Measurements from ENCODE around the gene B9D1.

- TF ChIP-seq POLR2AphosphoS5 (IDR thresholded peaks at IDR 0.05; ENCODE audit: low read depth, low read length) (no peak), POLR2A (IDR thresholded peaks at IDR 0.05; ENCODE audit: low read depth, low read length) (no peak), TAF1 (IDR thresholded peaks at IDR 0.05; ENCODE audit: low read depth, low read length) (no peak), SPI1 (IDR thresholded peaks at IDR 0.05; ENCODE audit: low read depth, low read length) (no peak), PAX5 (IDR thresholded peaks at IDR 0.05; ENCODE audit: insufficient read depth, low read length, severe bottlenecking) (no peak), POU2F2 (IDR thresholded peaks at IDR 0.05; ENCODE audit: low read depth, low read length) (no peak)
Measured at GRCh38 chr17:19318611-19319010, 43.9 kb downstream of the B9D1 start.
